NCI-H1092 treated with DMSO at 0.1 percent for 48 hours (cell line): ENCODE results near the gene ABLIM2.
A peak's percentile ranks its signal among the peaks of the same experiment; 100 is the strongest.

Source experiments
- DNase-seq: peaks from one replicate; lab custom pipeline; 2025; lab: John Stamatoyannopoulos, UW

ABLIM2 gene

DNA sequence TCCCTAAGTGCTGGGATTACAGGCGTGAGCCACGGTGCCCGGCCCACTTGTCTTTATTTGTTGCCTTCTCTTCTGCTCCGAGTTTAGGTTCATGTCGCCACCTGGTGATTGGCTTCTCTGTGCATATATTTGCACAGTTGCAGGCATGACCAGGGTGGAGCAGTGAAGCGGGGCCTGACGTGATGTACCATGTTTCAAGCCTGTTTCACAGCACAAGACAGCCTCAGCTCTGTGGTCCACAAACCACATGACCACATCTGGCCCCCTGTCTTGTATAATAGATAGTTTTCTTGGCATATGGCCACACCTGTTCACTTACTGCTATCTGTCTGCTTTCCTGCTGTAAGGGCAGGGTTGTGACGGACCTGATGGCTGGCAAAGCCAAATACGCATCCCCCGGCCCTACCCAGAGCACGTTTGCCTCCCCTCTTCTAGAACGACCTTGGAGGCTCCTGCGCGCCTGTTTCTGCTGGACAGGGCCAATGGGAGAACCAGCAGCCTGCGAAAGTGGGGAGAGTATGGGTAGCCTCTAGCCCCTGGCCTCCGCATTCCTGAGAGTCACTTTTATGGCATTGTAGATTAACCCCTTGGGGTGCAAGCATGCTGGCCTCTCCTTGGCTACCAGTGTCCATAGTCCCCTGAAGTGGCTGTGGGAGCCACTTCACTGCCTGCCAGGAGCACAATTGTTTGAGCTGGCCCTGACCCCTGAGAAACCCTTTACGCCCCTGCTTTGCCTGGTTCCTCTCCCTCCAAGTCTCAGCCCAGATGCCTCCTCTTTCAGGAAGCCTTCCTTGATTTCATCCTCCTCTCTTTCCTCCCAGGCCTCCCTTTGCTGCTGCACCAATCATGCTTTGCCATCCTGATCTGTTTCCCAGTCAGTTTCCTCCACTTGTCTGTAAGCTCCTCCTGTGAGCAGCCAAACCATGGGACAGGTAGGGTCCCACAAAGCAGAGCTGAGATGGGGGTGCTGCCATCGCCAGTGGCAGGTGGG lies 34.4 kb upstream of the ABLIM2 start:
- DNase-seq: peak; percentile 90

DNA sequence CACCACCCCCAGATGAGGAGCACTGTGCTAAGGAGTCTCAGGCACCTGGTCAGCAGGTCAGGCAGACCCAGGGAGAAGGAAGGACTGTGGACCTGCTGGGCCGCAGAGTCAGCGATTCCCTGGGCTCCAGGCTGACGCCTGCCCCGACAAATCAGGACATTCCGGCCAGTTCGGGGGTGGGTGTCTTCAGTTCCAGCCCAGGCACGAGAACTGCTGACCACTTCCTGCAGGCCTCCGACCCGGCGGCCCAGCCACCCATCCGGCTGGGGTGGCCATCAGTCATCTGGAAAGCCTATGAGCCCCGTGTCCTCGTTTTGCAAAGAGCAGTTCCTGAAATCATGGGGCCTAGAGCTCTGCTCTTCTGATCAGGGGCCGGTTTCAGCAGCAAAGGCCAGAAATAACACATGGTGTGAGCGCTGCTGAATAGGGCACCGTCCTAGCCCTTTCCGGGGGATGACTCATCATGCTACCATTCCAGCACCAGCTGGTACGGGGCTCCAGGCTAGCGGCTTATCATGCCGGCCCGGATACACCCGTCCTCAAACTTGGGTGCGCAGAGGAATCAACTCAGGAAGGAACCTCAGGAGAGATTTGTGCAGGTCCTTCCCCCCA lies 32.6 kb upstream of the ABLIM2 start:
- DNase-seq: no peak

GRCh38 chr4:8189551-8190466 lies 31.2 kb upstream of the ABLIM2 start:
- peak; percentile 16 for DNase-seq

- peak; percentile 60 for DNase-seq
Measured at GRCh38 chr4:8188743-8189550, 30.3 kb upstream of the ABLIM2 start.

DNA sequence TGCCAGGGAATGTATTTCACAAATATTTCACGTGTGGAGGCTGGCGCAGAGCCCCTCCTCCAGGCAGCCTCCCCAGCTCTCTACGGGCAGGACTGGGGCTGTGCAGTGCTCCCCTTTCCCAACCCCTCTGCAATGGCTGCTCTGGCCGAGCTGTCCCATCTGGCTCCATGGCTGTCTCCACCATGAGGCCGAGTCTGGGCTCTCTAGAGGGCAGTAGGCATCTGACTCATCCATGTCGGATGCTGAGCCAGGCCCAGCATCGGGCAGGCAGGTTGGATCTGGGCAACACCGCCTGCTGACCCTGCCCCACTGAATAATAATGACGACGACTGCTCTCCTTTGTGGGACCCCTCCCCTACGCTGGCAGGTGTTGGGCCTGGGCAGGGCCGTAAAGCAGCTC lies 29.5 kb upstream of the ABLIM2 start:
- DNase-seq: no peak

DNA sequence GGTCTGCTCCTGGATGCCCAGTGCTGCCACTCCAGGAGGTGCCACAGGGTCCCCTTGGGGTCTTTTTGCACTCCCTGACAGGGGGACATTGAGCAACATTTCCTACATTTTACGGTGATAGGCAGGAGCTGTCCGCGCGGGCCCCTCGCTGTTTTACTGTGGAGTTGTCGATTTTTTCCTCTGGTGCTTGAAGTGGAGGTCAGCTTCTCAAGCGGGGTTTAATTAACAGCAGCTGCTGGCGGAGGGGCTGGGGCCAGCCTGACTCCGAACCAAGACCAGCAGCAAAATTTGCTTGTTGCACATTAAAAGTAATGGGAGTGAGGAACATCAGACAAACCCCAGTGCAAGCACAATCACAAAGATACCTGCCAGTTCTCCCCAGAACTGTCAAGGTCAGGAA lies 27.3 kb upstream of the ABLIM2 start:
- no peak for DNase-seq

GRCh38 chr4:8185295-8185694 lies 26.7 kb upstream of the ABLIM2 start:
- DNase-seq: no peak

DNA sequence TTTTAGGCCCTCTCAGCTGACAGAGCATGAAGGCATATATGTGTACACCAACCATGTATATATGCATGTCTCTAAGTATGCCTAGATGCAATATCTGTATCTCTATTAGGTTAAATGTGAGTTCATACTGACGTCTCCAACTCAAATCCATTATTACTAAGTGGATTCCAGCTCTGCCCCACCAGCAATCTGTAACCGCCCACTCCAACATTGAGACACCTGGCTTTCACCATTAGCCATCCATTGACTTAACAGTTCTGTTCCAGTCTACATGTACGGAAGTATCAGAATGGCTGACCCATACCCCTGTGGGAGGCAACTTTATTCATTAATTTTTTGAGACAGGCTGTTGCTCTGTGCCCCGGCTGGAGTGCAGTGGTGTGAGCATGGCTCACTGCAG lies 25.4 kb upstream of the ABLIM2 start:
- DNase-seq: no peak

DNA sequence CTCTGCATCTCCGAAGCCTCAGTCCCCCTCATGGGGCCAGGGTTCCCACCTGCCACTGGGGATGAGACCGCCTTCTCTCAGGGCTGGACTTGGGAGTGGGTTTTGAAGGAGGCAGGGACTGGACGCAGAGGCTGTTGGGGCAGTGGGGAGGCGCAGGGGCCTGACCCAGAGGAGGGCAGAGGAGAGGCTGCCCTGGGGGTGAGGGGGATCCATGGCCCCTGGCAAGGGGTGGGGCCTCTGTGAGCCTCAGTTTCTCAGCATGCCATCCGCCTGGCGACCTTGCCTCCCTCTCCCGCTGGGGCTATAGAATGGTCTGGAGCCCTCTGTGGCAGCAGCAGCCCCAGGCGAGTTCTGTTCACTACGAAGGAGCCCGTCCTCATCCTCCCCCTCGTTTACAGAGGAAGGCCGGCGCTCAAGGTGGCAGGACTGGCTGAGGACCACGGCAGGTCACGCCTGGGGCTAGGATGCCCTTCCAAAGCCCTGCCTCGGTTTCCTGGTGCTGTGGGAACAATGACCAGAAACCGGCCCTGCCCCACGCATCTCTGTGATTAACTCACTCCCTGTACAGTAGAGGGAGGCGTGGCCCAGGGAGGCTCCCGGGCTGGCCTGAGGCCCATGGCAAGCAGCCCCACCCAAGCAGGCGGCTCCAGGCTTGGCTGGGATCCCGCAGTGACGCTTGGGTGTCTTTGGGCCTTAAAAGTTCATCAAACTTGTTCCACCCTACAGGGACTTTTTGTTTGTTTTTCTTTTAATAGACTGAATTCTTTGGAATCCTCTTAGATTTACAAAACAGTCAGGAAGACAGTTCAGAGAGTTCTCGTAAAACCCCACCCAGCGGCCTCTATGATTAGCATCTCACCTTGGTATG lies 24.5 kb upstream of the ABLIM2 start:
- DNase-seq: no peak

- no peak for DNase-seq
Measured at GRCh38 chr4:8182294-8182693, 23.7 kb upstream of the ABLIM2 start.

GRCh38 chr4:8181844-8182243 lies 23.2 kb upstream of the ABLIM2 start:
- no peak for DNase-seq

DNA sequence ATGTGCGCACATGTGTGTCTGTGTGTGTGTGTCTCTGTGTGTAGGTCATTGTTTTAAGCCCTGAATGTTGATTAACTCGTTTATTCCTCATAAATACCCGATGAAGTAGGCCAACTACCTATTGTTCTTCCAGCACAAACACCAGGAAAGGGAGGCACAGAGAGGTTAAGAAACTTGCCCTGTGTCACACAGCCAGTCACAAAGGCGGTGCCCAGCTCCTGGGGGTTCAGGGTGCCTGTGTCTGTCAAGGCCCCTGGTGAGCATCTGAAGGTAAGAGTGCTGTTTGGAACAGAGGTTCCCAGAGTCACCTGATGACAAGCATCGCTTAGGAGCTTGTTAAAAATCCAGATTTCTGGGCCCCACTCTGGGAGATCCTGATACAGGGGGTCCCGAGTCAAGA lies 22.5 kb upstream of the ABLIM2 start:
- DNase-seq: no peak

GRCh38 chr4:8180310-8181093 lies 21.9 kb upstream of the ABLIM2 start:
- DNase-seq: no peak

- DNase-seq: no peak
Measured at GRCh38 chr4:8179771-8180170, 21.2 kb upstream of the ABLIM2 start.

- no peak for DNase-seq
Measured at GRCh38 chr4:8179074-8179473, 20.5 kb upstream of the ABLIM2 start.

DNA sequence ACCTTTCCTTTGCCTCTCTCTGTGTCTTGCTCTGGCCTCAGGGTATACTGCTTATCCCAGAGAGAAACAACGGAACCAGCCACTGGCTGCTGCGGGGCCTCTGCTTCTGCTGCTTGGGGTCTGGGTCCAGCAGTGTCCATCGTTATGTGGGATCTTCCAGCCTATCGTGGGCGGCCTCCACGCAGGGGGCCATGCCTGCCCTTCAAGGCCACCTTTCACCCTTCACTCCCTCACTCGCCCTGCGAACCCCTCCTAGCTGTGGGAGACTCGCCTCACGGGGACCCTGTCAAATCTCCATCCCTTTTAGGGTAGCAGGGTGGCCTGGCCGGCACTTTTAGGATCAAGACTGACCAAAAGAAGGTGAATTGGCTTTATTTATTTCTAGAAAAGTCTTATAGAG lies 19.3 kb upstream of the ABLIM2 start:
- no peak for DNase-seq

DNA sequence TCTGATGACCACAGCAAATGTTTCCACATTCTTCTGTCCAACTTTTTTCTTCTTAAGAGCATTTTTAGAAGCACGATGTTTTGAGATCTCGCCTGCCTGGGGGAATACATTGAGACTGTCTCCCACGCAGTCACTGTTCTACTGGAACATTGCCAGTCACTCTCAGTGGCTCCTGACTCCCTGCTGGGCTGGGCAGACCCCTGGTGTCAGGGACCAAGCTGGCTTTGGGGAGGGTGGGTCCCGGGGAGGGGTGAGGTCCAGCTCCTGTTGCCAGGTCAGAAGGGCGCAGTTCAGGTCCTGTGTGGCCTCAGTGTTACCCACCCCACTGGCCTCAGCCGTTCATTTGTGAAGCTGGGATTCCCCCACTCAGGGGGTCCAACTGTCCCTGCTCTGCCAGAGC lies 18.9 kb upstream of the ABLIM2 start:
- DNase-seq: no peak

DNA sequence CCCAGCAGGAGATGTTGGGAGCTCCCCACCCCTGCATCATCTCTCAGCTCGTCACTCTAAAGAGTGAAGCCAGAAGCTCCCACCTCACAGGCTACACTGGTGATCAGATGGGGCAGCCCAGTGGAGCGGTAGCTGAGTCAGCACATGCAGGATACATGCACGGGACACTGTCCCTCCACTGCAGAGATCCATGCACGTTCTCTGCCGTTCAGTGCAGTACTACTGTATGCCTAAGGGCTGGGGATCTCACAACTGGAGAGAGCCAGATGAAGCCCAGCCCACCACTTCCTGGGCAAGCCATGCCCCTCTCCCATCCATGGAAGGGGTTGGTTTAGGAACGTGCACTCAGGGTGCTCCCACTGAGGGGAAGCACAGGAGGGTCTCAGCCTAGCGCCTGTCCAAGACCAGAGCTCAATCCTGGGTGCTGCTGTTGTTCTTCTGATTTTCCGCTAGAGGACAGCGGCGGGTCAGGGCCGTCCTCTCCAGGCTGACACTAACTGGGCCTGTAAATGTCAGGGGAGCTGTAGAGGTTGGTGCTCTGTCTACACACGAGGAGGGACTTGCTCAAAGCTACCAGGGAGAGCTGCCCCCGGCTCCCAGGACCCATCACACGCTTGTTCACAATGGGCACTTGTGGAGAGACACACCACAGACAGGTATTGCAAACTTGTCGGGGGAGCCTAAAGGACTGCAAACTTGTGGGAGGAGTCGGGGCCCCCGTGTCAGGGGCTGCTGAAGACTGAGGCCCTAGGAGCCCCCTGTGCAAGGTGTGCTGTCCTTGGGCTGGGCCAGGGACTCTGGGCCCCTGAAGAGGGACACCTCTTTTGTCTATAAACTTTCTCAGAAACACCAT lies 18.2 kb upstream of the ABLIM2 start:
- peak; percentile 70 for DNase-seq

DNA sequence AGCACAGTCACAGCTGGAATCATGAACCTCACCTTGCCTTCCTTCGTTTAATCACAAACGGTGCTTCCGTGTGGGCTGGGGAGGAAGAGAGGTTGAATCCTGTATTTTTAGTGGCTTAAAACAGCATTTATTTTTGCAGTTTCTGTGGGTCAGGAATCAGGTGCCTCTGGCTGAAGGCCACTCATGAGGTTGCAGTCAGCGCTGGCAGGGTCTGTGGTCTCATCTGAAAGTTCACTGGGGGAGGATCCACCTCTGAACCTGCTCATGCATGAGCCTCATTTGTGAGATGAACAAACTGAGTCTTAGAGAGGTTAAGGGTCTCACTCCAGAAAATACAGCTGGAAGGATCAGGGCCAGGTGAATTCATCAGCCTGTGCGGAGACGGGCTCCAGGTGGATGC lies 17.1 kb upstream of the ABLIM2 start:
- no peak for DNase-seq
